ENCODE data around the gene MED22. TPM values are rescaled to one million over a fixed set of nuclear protein-coding genes. Genes with fewer than 3 reads are reported as not detected.
"Not testable (repeated sequence)": the region's sequence is repeated elsewhere in the genome, so short reads cannot be mapped to it uniquely, and the experiment has no call there.

Gene MED22
- total RNA-seq, 2 experiments from 2014 or later = 18.4 to 21.5 TPM

GRCh38 chr9:133307301-133307700, 40.6 kb downstream of the MED22 start:
- H3K27me3 Mint-ChIP-seq (ENCODE audit: low read depth) = peaks cover 11% of the 10 kb centered on the region
- intact Hi-C loops (cut with micrococcal nuclease) = no loop called here
- H3K4me3 Mint-ChIP-seq = no peak overlapping the region
- DNase-seq = no peak
- no peaks in the 10 kb centered on the region for H3K36me3 Mint-ChIP-seq (ENCODE audit: low read depth)
- no peaks in the 10 kb centered on the region for H3K9me3 Mint-ChIP-seq
- no peaks in the 10 kb centered on the region for H3K4me1 Mint-ChIP-seq (ENCODE audit: low read depth)
- CTCF ChIA-PET = no interaction called here
- no peak overlapping the region for H3K27ac Mint-ChIP-seq

- H3K4me1 Mint-ChIP-seq (ENCODE audit: low read depth) = no peaks in the 10 kb centered on the region
- H3K27me3 Mint-ChIP-seq (ENCODE audit: low read depth) = peaks cover 11% of the 10 kb centered on the region
- H3K27ac Mint-ChIP-seq = no peak overlapping the region
- no peaks in the 10 kb centered on the region for H3K9me3 Mint-ChIP-seq
- no peaks in the 10 kb centered on the region for H3K36me3 Mint-ChIP-seq (ENCODE audit: low read depth)
- no peak for DNase-seq
- H3K4me3 Mint-ChIP-seq = no peak overlapping the region
- CTCF ChIA-PET = interaction anchor here (1.1 to 1.2 kb wide), 2 partner anchors 14 to 103 kb away, joined by 3 read pairs; no protein-coding TSS in a partner anchor
- intact Hi-C loops (cut with micrococcal nuclease) = no loop called here
These were observed 41.4 kb downstream of the MED22 start for GRCh38 chr9:133306242-133307204.

- H3K4me3 Mint-ChIP-seq = no peak overlapping the region
- H3K27ac Mint-ChIP-seq = no peak overlapping the region
- intact Hi-C loops (cut with micrococcal nuclease) = no loop called here
- H3K36me3 Mint-ChIP-seq (ENCODE audit: low read depth) = no peaks in the 10 kb centered on the region
- no peaks in the 10 kb centered on the region for H3K9me3 Mint-ChIP-seq
- DNase-seq = no peak
- CTCF ChIA-PET = interaction anchor here (0.6 to 1.2 kb wide), 4 partner anchors 13 to 367 kb away, joined by 3 to 5 read pairs (median 3); no protein-coding TSS in a partner anchor
- peaks cover 11% of the 10 kb centered on the region for H3K27me3 Mint-ChIP-seq (ENCODE audit: low read depth)
- no peaks in the 10 kb centered on the region for H3K4me1 Mint-ChIP-seq (ENCODE audit: low read depth)
These were observed 42.2 kb downstream of the MED22 start for GRCh38 chr9:133305731-133306130.

GRCh38 chr9:133304477-133305377, 43.2 kb downstream of the MED22 start:
- intact Hi-C loops (cut with micrococcal nuclease) = no loop called here
- Mint-ChIP-seq H3K9me3 (no peaks in the 10 kb centered on the region), H3K4me3 (no peak overlapping the region), H3K27ac (no peak overlapping the region), H3K4me1 (ENCODE audit: low read depth) (no peaks in the 10 kb centered on the region), H3K36me3 (ENCODE audit: low read depth) (no peaks in the 10 kb centered on the region), H3K27me3 (ENCODE audit: low read depth) (peaks cover 8% of the 10 kb centered on the region)
- CTCF ChIA-PET = interaction anchor here (0.6 to 0.8 kb wide), 2 partner anchors 26 to 368 kb away, joined by 3 to 5 read pairs; no protein-coding TSS in a partner anchor
- no peak for DNase-seq

GRCh38 chr9:133304158-133304470, 43.8 kb downstream of the MED22 start:
- Mint-ChIP-seq H3K36me3 (ENCODE audit: low read depth) (no peaks in the 10 kb centered on the region), H3K9me3 (no peaks in the 10 kb centered on the region), H3K27ac (no peak overlapping the region), H3K4me1 (ENCODE audit: low read depth) (no peaks in the 10 kb centered on the region), H3K27me3 (ENCODE audit: low read depth) (peaks cover 5% of the 10 kb centered on the region), H3K4me3 (no peak overlapping the region)
- CTCF ChIA-PET = no interaction called here
- intact Hi-C loops (cut with micrococcal nuclease) = no loop called here
- DNase-seq = no peak

- H3K27me3 Mint-ChIP-seq (ENCODE audit: low read depth) = peaks cover 4% of the 10 kb centered on the region
- CTCF ChIA-PET = interaction anchor here (0.5 kb wide), 1 partner anchor 1716 kb away, joined by 3 read pairs; no protein-coding TSS in a partner anchor
- H3K9me3 Mint-ChIP-seq = no peaks in the 10 kb centered on the region
- DNase-seq = no peak
- H3K36me3 Mint-ChIP-seq (ENCODE audit: low read depth) = no peaks in the 10 kb centered on the region
- no peak overlapping the region for H3K27ac Mint-ChIP-seq
- no peak overlapping the region for H3K4me3 Mint-ChIP-seq
- intact Hi-C loops (cut with micrococcal nuclease) = no loop called here
- H3K4me1 Mint-ChIP-seq (ENCODE audit: low read depth) = no peaks in the 10 kb centered on the region
These were observed 44.4 kb downstream of the MED22 start for GRCh38 chr9:133303266-133304157.

GRCh38 chr9:133301253-133302230, 46.4 kb downstream of the MED22 start:
- intact Hi-C loops (cut with micrococcal nuclease) = no loop called here
- H3K4me3 Mint-ChIP-seq = no peak overlapping the region
- DNase-seq = no peak
- H3K9me3 Mint-ChIP-seq = no peaks in the 10 kb centered on the region
- peaks cover 9% of the 10 kb centered on the region for H3K27me3 Mint-ChIP-seq (ENCODE audit: low read depth)
- CTCF ChIA-PET = no interaction called here
- H3K36me3 Mint-ChIP-seq (ENCODE audit: low read depth) = no peaks in the 10 kb centered on the region
- no peaks in the 10 kb centered on the region for H3K4me1 Mint-ChIP-seq (ENCODE audit: low read depth)
- H3K27ac Mint-ChIP-seq = no peak overlapping the region

- H3K9me3 Mint-ChIP-seq; H3K27ac Mint-ChIP-seq; H3K36me3 Mint-ChIP-seq (ENCODE audit: low read depth); H3K4me3 Mint-ChIP-seq; intact Hi-C loops (cut with micrococcal nuclease); H3K4me1 Mint-ChIP-seq (ENCODE audit: low read depth); H3K27me3 Mint-ChIP-seq (ENCODE audit: low read depth); DNase-seq: not testable (repeated sequence)
- CTCF ChIA-PET = interaction anchor here (0.6 kb wide), 1 partner anchor 198 kb away, joined by 3 read pairs; no protein-coding TSS in a partner anchor
These were observed 47.9 kb downstream of the MED22 start for GRCh38 chr9:133299996-133300395.

- Mint-ChIP-seq H3K9me3 (peaks cover 21% of the 10 kb centered on the region), H3K27me3 (ENCODE audit: low read depth) (peaks cover 32% of the 10 kb centered on the region), H3K4me3 (no peak overlapping the region), H3K36me3 (ENCODE audit: low read depth) (peaks cover 4% of the 10 kb centered on the region), H3K27ac (no peak overlapping the region), H3K4me1 (ENCODE audit: low read depth) (no peaks in the 10 kb centered on the region)
- CTCF ChIA-PET = no interaction called here
- intact Hi-C loops (cut with micrococcal nuclease) = no loop called here
- DNase-seq = no peak
These were observed 53.7 kb downstream of the MED22 start for GRCh38 chr9:133294257-133294656.

GRCh38 chr9:133290751-133291302, 57.1 kb downstream of the MED22 start:
- Mint-ChIP-seq H3K4me3 (no peak overlapping the region), H3K27ac (no peak overlapping the region), H3K27me3 (ENCODE audit: low read depth) (peaks cover 28% of the 10 kb centered on the region), H3K4me1 (ENCODE audit: low read depth) (no peaks in the 10 kb centered on the region), H3K36me3 (ENCODE audit: low read depth) (peaks cover 4% of the 10 kb centered on the region), H3K9me3 (peaks cover 24% of the 10 kb centered on the region)
- no peak for DNase-seq
- CTCF ChIA-PET = interaction anchor here (0.6 kb wide), 1 partner anchor 104 kb away, joined by 3 read pairs; no protein-coding TSS in a partner anchor
- intact Hi-C loops (cut with micrococcal nuclease) = no loop called here
